H1 (cell line): ENCODE measurements around the gene PCYT1A. TPM values are rescaled to one million over a fixed set of nuclear protein-coding genes. Genes with fewer than 3 reads are reported as not detected.

Experiments used
- ATF2 ChIP-seq: IDR thresholded peaks from 2 replicates; pipeline ENCODE4 v1.6.1; 2012; ENCODE audit warnings: low read length, inconsistent platforms
- HDAC2 ChIP-seq, 2 experiments: fragments of 300-600 bp in 1 of 2; sonication (generic) in 1 of 2; IDR thresholded peaks; 2 replicates each; pipeline ENCODE4 v1.6.1; 2011 to 2012; ENCODE audit warnings: low read depth in 2 of 2, low read length in 2 of 2, mild to moderate bottlenecking in 2 of 2, moderate library complexity in 2 of 2, borderline replicate concordance in 1 of 2, inconsistent platforms in 1 of 2
- RNF2 ChIP-seq: fragments of 200-900, 300-1000 bp; sonication (generic); IDR thresholded peaks from 2 replicates; pipeline ENCODE4 v1.7.1; 2016; ENCODE audit warnings: borderline replicate concordance, low read depth, mild to moderate bottlenecking, antibody characterized with exemption, low read length; ENCODE audit not compliant: poor library complexity, severe bottlenecking; ENCODE audit errors: missing control alignments
- TCF12 ChIP-seq: IDR thresholded peaks from 2 replicates; pipeline ENCODE4 v1.6.1; 2011; ENCODE audit warnings: low read depth, mild to moderate bottlenecking, low read length
- polyA plus RNA-seq, 7 experiments: library from polyadenylated mRNA; depleted of rRNA in 3 of 7; stranded (reverse) in 5 of 7; unstranded in 2 of 7; fragments of >200 nt in 5 of 7; fragments of 200-250 nt in 2 of 7; gene quantifications; 1 replicate in 5 of 7; 2 replicates in 1 of 7; 4 replicates in 1 of 7; pipeline versions ENCODE4 v1.2.1 to v1.2.3, GENCODE V29; 2011 to 2013; ENCODE audit warnings: missing spikeins in 2 of 7, mixed read lengths in 2 of 7
- total RNA-seq: library from RNA; stranded (reverse); fragmentation: NEBNext Ultra II Directional; extraction: Animal tissue kit (Norgen Biotek cat#: 25700); gene quantifications from 2 replicates; pipeline ENCODE4 v1.2.1, GENCODE V29; 2021

The PCYT1A gene
- total and polyA plus RNA-seq, 2 of the 8 experiments (the other 6 are each of a cell fraction or from before 2014, with no cell fraction given) = 19.9 to 31.8 TPM

DNA sequence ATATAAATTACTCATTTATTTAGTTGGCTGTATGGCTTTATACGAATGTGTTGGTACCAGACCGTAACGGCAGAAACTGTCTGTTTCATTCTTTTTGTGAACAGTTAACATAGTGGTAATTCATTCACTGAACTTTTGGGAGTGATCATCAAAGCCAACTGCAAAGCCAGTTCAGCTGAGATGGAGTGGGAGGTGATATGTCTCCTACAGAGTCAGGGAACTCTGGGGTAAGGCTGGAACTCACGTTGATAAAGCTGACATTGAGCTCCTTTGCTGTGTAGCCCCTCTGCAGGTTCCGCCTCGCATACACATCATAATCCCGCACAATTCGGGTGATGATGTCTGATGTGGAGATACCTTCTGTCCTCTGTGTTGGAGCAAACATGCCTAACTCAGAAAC, 45.8 kb downstream of the PCYT1A start (continued):
- no peak for TF ChIP-seq RNF2
- TF ChIP-seq ATF2 = no peak
- TF ChIP-seq HDAC2 (IDR thresholded peaks at IDR 0.05; ENCODE audit: borderline replicate concordance in 1 of 2, low read depth in 2 of 2, low read length in 2 of 2) = no peak
- no peak for TF ChIP-seq TCF12
